ENCODE results near the gene MGMT.

DNA sequence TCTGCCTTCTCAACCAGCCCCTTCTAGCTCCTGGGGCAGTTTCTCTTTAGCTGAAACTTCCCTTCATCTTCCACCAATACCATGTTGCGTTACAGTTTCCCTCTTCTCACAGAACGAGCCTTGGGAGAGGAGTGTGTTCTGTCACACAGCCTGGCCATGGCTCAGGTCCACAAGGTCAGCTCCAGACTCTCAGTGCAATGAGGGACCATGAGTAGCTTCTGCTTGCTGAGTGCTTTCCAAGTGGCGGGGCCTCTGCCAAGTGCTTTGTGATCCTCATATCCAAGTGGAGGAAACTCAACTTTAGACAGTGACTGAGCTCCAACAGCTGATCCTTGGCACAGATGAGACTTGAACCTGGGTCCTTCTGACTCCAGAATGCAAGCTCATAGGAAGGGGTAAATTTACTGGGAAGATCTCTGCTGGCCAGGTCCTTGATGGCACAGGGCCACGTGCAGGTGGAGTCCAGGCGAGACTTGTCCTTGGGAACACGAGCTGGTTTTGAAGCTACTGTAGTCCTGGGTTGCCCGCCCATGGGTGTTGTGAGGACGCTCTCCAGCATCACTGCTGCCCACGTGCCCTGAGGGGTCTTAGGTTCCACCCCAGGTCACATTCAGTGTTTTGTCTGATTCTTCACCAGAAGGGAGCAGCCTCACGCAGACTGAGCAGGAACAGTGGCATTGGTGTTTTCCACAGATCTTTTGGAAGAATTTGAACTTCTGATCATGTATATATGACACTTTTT lies 259.0 kb downstream of the MGMT start:
- TF ChIP-seq, protein P1, sequence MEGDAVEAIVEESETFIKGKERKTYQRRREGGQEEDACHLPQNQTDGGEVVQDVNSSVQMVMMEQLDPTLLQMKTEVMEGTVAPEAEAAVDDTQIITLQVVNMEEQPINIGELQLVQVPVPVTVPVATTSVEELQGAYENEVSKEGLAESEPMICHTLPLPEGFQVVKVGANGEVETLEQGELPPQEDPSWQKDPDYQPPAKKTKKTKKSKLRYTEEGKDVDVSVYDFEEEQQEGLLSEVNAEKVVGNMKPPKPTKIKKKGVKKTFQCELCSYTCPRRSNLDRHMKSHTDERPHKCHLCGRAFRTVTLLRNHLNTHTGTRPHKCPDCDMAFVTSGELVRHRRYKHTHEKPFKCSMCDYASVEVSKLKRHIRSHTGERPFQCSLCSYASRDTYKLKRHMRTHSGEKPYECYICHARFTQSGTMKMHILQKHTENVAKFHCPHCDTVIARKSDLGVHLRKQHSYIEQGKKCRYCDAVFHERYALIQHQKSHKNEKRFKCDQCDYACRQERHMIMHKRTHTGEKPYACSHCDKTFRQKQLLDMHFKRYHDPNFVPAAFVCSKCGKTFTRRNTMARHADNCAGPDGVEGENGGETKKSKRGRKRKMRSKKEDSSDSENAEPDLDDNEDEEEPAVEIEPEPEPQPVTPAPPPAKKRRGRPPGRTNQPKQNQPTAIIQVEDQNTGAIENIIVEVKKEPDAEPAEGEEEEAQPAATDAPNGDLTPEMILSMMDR (IDR thresholded peaks at IDR 0.05) = no peak
- no peak for TF ChIP-seq EP300 (IDR thresholded peaks at IDR 0.05)
